Measurements from ENCODE around the gene DIO3.

GRCh38 chr14:101557811-101558738, 3.2 kb upstream of the DIO3 start:
- TF ChIP-seq, protein P1, sequence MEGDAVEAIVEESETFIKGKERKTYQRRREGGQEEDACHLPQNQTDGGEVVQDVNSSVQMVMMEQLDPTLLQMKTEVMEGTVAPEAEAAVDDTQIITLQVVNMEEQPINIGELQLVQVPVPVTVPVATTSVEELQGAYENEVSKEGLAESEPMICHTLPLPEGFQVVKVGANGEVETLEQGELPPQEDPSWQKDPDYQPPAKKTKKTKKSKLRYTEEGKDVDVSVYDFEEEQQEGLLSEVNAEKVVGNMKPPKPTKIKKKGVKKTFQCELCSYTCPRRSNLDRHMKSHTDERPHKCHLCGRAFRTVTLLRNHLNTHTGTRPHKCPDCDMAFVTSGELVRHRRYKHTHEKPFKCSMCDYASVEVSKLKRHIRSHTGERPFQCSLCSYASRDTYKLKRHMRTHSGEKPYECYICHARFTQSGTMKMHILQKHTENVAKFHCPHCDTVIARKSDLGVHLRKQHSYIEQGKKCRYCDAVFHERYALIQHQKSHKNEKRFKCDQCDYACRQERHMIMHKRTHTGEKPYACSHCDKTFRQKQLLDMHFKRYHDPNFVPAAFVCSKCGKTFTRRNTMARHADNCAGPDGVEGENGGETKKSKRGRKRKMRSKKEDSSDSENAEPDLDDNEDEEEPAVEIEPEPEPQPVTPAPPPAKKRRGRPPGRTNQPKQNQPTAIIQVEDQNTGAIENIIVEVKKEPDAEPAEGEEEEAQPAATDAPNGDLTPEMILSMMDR (IDR thresholded peaks at IDR 0.05; ENCODE audit: poor library complexity, severe bottlenecking), result no peak
- TF ChIP-seq TAF1 (IDR thresholded peaks at IDR 0.05; ENCODE audit: low read depth), result no peak
- TF ChIP-seq EZH2 (IDR thresholded peaks at IDR 0.05; ENCODE audit: borderline replicate concordance, insufficient read depth, low read length, poor library complexity, severe bottlenecking), result no peak
- TF ChIP-seq RAD21 (conservative IDR thresholded peaks at IDR 0.05), result no peak

Measured in neural cell (in vitro differentiated cells).